Lower lobe of right lung (tissue), 2 donors: ENCODE data around the gene SCTR. TPM values are rescaled to one million over a fixed set of nuclear protein-coding genes. Genes with fewer than 3 reads are reported as not detected.

ENCODE experiments used
- ATAC-seq, 2 donors: fragments of 200-7000 bp; cut with Tn5 transposase; one replicate each; pipeline ENCODE4 v1.9.1; 2020 to 2022; ENCODE audit warnings: mild to moderate bottlenecking in 2 of 2, moderate library complexity in 2 of 2
- DNase-seq: peaks from one replicate; pipeline ENCODE4 v3.0.0-alpha.2; 2020
- H3K27ac ChIP-seq: fragments of 200-600 bp; one replicate; pipeline ENCODE4 v1.8.0; 2022
- H3K27me3 ChIP-seq: fragments of 200-600 bp; one replicate; pipeline ENCODE4 v1.8.0; 2022; ENCODE audit warnings: low read depth
- H3K36me3 ChIP-seq: fragments of 200-600 bp; one replicate; pipeline ENCODE4 v1.8.0; 2022; ENCODE audit warnings: mild to moderate bottlenecking
- H3K4me1 ChIP-seq: fragments of 200-600 bp; one replicate; pipeline ENCODE4 v1.8.0; 2022
- H3K4me3 ChIP-seq: fragments of 200-600 bp; one replicate; pipeline ENCODE4 v1.8.0; 2022; ENCODE audit warnings: mild to moderate bottlenecking
- H3K9me3 ChIP-seq: fragments of 200-600 bp; one replicate; pipeline ENCODE4 v1.8.0; 2022
- intact Hi-C: fragments of 100-400 bp; cut with DNase I; formaldehyde crosslinking; loops from one replicate; pipeline ENCODE4 v1.11.0; 2022
- total RNA-seq: library from RNA; stranded (reverse); fragmentation: NEBNext Ultra II Directional; extraction: Animal tissue kit (Norgen Biotek cat#: 25700); gene quantifications from one replicate; pipeline ENCODE4 v1.2.1, GENCODE V29; 2021
- TF ChIP-seq, protein P1 (sequence below): fragments of 200-600 bp; IDR thresholded peaks from one replicate; pipeline ENCODE4 v1.8.0; 2022; ENCODE audit warnings: antibody characterized with exemption, mild to moderate bottlenecking
- donor health status: DM: no; HTN: yes; CAD: no; lungs with severe emphysema.

The SCTR gene
- total RNA-seq, 1 donor from 2014 or later, result 13.2 TPM

- TF ChIP-seq, protein P1, sequence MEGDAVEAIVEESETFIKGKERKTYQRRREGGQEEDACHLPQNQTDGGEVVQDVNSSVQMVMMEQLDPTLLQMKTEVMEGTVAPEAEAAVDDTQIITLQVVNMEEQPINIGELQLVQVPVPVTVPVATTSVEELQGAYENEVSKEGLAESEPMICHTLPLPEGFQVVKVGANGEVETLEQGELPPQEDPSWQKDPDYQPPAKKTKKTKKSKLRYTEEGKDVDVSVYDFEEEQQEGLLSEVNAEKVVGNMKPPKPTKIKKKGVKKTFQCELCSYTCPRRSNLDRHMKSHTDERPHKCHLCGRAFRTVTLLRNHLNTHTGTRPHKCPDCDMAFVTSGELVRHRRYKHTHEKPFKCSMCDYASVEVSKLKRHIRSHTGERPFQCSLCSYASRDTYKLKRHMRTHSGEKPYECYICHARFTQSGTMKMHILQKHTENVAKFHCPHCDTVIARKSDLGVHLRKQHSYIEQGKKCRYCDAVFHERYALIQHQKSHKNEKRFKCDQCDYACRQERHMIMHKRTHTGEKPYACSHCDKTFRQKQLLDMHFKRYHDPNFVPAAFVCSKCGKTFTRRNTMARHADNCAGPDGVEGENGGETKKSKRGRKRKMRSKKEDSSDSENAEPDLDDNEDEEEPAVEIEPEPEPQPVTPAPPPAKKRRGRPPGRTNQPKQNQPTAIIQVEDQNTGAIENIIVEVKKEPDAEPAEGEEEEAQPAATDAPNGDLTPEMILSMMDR, result no peak
- ATAC-seq, result peak; percentile 76 to 80
- no peaks in the 10 kb centered on the region for H3K36me3 ChIP-seq
- intact Hi-C loops, result no loop called here
- H3K4me1 ChIP-seq, result peaks cover 58% of the 10 kb centered on the region
- DNase-seq, result peak; percentile 87
- no peak overlapping the region for H3K4me3 ChIP-seq
- peak overlapping the region; percentile 53 for H3K27ac ChIP-seq
- H3K27me3 ChIP-seq, result no peaks in the 10 kb centered on the region
- no peaks in the 10 kb centered on the region for H3K9me3 ChIP-seq
These were observed 97.4 kb downstream of the SCTR start for GRCh38 chr2:119426801-119427395.

GRCh38 chr2:119426396-119426675, 97.9 kb downstream of the SCTR start:
- H3K4me1 ChIP-seq, result peaks cover 57% of the 10 kb centered on the region
- no peaks in the 10 kb centered on the region for H3K36me3 ChIP-seq
- no peak for ATAC-seq
- DNase-seq, result no peak
- TF ChIP-seq, protein P1, result no peak
- H3K9me3 ChIP-seq, result no peaks in the 10 kb centered on the region
- H3K27ac ChIP-seq, result peak overlapping the region; percentile 53
- intact Hi-C loops, result no loop called here
- no peak overlapping the region for H3K4me3 ChIP-seq
- no peaks in the 10 kb centered on the region for H3K27me3 ChIP-seq

DNA sequence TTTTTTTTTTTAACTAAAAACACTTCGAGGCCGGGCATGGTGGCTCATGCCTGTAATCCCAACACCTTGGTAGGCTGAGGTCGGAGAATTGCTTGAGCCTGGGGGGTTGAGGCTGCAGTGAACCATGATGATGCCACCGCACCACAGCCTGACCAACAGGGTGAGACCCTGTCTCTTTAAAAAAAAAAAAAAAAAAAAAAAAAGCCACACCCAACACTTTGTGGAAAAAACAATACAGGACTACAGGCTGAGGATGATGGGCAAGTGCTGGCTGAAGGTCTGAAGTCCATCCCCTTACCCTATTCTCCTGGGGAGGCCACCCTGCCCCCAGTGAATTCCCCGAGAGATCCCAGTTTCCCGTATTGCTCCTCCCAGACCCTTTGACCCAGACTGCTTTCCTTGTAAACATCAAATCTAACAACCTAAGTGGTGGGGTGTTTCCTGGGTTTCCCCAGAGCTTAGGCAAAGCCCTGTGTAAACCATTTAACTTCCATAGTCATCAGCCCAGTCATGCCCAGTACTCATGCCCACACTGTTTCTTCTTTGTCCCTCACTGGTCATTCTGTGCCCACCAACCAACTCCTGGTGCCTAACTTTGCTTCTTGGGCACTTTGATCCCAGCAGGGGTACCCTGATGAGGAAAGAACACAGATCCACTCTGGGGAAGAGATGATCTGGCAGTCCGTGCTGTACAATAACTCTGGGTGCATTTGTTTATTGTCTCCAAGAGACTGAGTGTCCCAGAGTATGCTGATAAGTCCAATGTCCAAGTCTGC, 98.5 kb downstream of the SCTR start:
- TF ChIP-seq, protein P1, result no peak
- ATAC-seq (peak; percentile 26 to 76), DNase-seq (no peak)
- H3K4me3 ChIP-seq, result no peak overlapping the region
- intact Hi-C loops, result no loop called here
- no peaks in the 10 kb centered on the region for H3K36me3 ChIP-seq
- peak overlapping the region; percentile 53 for H3K27ac ChIP-seq
- H3K4me1 ChIP-seq, result peaks cover 52% of the 10 kb centered on the region
- H3K27me3 ChIP-seq, result no peaks in the 10 kb centered on the region
- H3K9me3 ChIP-seq, result no peaks in the 10 kb centered on the region

DNA sequence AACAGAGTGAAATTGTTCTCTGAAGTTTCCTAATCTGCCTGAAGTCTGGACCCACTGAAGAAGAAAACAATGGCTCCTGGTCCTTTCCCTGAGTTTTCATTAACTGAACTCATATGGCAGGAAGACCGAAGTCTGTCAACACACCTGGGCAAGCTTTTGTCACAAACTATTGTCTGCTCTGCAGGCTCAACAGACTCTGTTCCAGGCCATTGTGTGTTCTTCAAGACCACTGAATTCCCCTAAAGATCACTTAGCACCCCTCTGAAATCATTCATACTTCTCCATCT, 99.2 kb downstream of the SCTR start:
- ATAC-seq, result no peak
- TF ChIP-seq, protein P1, result no peak
- no peak for DNase-seq
- intact Hi-C loops, result no loop called here
- peaks cover 44% of the 10 kb centered on the region for H3K4me1 ChIP-seq
- no peaks in the 10 kb centered on the region for H3K27me3 ChIP-seq
- no peak overlapping the region for H3K4me3 ChIP-seq
- H3K9me3 ChIP-seq, result no peaks in the 10 kb centered on the region
- H3K27ac ChIP-seq, result no peak overlapping the region
- H3K36me3 ChIP-seq, result no peaks in the 10 kb centered on the region

GRCh38 chr2:119424284-119425118, 99.8 kb downstream of the SCTR start:
- Histone ChIP-seq H3K9me3 (no peaks in the 10 kb centered on the region), H3K27me3 (no peaks in the 10 kb centered on the region), H3K36me3 (no peaks in the 10 kb centered on the region), H3K4me1 (peaks cover 39% of the 10 kb centered on the region), H3K4me3 (no peak overlapping the region), H3K27ac (no peak overlapping the region)
- TF ChIP-seq, protein P1, result no peak
- intact Hi-C loops, result no loop called here
- DNase-seq (peak; percentile 18), ATAC-seq (no peak)
